ENCODE results near the gene GPR162.

Gene GPR162

GRCh38 chr12:6822426-6823135, 960 bp downstream of the GPR162 start:
- DNase-seq (ENCODE audit: low read depth), result no peak

GRCh38 chr12:6823182-6824084, 1.8 kb downstream of the GPR162 start:
- DNase-seq (ENCODE audit: low read depth), result no peak

GRCh38 chr12:6824085-6824775, 2.6 kb downstream of the GPR162 start:
- no peak for DNase-seq (ENCODE audit: low read depth)

DNA sequence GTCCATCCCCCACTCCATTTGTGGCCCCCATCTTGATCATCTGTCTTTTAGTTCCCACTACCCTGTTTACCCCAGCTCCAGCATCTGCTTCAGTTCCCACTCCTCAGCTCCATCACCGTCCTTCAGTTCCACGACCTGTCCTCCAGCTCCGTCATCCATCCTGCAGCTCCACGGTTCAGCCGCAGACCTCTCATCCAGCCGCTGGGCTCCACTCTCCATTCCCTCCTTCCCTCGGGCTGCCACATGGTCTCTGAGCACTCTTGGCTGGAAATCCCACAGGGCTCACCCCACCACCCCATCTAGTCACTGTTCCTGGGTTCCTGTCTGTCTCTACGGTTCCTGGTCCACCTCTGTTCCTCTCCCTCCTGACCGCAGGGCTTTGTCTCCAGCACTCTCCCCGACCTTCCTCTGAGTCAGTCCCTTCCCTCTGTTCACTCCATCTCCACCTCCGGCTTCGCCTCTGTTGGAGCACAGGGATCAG, 3.3 kb downstream of the GPR162 start:
- DNase-seq (ENCODE audit: low read depth), result no peak

DNA sequence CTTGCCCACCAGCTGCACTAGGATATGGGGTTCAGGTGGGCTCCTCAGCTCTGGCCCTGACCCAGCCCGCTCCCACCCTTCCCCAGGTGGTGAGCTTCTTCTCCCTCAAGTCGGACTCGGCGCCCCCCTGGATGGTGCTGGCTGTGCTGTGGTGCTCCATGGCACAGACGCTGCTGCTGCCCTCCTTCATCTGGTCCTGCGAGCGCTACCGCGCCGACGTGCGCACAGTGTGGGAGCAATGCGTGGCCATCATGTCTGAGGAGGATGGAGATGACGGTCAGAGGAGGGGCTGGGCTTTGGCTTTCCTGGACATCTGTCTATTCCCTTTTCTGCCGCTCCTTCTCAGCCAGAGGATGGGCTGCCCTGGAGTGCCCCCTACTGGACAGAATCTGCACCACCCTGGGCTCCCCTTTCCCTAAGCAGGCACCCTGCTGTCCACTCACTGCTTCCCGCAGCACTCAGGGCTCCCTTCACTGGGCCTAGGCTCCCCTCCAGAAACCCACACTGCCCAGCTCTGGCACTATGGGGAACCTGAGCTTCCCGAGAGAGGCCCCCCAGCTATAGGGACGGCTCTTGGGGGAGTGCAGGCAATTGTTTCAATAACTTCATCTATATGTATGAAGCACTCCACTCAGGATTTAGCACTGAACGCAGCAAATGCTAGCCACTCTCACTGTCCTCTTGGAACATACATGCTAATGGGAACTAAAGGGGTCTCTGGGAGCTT, 3.9 kb downstream of the GPR162 start:
- DNase-seq (ENCODE audit: low read depth), result peak; percentile 41

- DNase-seq (ENCODE audit: low read depth), result no peak
These were observed 4.6 kb downstream of the GPR162 start for GRCh38 chr12:6826125-6826733.

GRCh38 chr12:6826734-6827436, 5.3 kb downstream of the GPR162 start:
- DNase-seq (ENCODE audit: low read depth), result no peak

DNA sequence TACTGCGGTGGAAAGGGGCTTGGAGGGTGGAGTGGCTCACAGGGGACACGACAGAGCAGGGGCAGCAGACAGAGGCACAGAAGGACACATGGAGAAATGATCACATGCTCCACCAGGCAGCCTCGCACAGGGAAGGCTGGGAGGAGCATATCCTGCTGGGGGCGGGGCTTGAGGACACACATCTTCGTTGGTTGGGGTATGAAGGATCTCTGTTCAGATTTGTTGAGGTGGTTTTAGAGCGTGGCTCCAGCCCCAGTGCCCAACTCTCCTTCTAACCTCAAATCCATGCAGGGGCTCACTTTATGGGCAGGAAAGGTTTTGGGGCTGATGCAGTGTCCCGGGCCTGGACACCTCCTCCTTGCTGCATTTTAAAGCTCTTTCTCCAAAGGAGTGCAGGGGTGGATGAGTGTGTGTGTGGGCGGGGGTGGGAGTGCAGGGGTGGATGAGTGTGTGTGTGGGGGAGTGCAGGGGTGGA, 5.9 kb downstream of the GPR162 start:
- no peak for DNase-seq (ENCODE audit: low read depth)

GRCh38 chr12:6827982-6828780, 6.6 kb downstream of the GPR162 start, which contains the start of gene P3H3:
Gene P3H3, plus strand, starts transcription at chr12:6828407. Its CDS starts 34 bp downstream, at chr12:6828441.
- no peak for DNase-seq (ENCODE audit: low read depth)

DNA sequence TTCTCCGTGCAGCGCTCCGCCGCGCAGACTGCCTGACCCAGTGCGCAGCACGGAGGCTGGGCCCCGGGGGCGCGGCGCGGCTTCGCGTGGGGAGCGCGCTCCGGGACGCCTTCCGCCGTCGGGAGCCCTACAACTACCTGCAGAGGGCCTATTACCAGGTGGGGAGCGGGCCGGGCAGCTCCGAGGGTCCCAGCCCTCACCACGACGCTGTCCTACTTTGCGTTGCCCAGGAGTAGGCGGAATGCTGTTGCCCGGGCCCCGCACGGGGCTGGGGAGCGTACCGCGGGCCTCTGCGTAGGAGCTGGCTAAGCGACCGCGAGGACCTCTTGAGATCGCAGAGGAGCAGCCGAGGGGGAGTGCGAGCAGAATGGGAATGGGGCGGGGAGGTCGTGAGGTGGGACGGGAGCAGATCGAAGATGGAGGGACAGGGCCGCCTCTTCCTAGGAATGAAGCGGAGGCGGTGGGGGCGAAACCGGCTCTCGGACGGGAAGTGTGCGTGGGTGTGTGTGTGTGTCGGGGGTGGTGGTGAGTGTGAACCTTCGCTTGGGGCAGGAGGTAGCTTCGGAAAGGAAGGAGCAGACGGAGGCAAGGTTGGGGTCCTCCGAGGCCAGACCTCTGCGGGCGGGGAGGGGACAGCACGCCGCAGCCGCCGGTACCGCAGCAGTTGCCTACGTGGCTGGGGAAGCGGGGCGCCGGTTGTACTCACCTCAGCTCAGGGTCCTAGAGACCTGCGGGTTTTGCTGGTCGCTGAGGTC, 7.3 kb downstream of the GPR162 start:
- no peak for DNase-seq (ENCODE audit: low read depth)

- no peak for DNase-seq (ENCODE audit: low read depth)
These were observed 8.1 kb downstream of the GPR162 start for GRCh38 chr12:6829536-6830220.

DNA sequence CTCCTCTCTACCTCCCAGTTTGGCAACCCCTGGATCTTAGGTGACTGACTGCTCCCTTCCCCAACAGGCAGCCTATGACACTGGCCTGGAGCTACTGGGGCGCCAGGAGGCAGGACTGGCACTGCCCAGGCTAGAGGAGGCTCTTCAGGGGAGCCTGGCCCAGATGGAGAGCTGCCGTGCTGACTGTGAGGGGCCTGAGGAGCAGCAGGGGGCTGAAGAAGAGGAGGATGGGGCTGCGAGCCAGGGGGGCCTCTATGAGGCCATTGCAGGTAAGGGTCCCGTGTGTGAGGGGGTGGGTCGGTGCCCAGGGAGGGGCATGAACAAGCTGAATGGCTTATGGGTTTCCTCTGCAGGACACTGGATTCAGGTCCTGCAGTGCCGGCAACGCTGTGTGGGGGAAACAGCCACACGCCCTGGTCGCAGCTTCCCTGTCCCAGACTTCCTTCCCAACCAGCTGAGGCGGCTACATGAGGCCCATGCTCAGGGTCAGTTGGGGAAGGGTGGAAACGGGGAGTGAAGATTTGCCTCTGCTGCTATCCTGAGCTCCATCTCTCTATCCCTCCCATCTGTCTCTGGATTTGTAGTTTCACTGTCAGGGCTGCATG, 8.8 kb downstream of the GPR162 start:
- no peak for DNase-seq (ENCODE audit: low read depth)

DNA sequence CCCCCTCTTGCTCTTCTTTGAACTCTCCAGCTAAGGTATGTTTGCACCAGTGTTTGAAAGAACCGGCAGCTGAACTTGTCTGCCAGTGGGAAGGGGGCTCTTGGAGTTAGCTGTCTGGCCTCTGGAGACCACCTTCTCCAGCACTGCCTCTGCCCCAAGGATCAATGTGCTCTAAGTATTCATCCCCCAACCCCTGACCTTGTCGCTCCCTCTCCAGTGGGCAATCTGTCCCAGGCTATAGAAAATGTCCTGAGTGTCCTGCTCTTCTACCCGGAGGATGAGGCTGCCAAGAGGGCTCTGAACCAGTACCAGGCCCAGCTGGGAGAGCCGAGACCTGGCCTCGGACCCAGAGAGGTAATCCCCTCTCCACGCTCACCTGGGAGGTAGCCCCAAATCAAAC, 9.4 kb downstream of the GPR162 start:
- no peak for DNase-seq (ENCODE audit: low read depth)

DNA sequence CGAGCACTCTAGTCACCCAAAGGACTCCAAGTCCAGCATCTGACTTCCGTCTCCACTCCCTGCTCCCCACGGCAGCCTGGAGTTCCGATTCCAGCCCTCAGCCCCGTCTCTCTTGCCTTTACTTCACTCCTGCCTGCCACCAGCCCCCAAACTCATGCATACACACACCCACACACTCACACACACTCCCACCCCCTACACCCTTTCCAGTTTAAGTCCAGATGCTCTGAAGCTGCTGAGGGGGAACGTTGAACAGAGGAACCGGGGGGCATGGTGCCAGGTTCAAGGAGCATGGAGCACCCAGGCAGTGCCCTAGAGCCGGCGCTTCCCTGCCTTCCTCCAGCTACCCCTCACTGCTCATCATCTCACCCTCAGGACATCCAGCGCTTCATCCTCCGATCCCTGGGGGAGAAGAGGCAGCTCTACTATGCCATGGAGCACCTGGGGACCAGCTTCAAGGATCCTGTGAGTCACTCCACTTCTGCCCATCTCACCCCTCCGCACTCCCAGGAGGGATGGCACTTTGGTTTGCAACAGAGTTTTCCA, 9.9 kb downstream of the GPR162 start:
- DNase-seq (ENCODE audit: low read depth), result no peak

DNA sequence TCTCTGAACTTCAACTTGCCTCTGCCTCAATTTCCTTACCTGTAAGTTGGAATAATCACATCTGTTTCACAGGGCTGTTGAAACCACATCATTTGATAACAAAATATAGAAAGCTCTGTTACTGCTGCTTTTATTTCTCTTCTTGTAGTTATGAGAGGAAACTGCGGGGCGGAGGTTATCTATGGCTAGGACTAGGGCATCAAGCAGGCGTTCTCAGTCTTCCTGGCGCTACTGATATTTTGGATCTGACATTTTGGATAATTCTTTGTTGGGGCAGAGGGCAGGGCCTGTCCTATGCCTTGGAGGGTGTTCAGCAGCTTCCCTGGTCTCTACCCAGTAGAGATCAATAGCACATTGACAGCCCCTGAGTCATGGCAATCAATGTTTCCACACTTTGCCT, 10.5 kb downstream of the GPR162 start:
- DNase-seq (ENCODE audit: low read depth), result no peak

DNA sequence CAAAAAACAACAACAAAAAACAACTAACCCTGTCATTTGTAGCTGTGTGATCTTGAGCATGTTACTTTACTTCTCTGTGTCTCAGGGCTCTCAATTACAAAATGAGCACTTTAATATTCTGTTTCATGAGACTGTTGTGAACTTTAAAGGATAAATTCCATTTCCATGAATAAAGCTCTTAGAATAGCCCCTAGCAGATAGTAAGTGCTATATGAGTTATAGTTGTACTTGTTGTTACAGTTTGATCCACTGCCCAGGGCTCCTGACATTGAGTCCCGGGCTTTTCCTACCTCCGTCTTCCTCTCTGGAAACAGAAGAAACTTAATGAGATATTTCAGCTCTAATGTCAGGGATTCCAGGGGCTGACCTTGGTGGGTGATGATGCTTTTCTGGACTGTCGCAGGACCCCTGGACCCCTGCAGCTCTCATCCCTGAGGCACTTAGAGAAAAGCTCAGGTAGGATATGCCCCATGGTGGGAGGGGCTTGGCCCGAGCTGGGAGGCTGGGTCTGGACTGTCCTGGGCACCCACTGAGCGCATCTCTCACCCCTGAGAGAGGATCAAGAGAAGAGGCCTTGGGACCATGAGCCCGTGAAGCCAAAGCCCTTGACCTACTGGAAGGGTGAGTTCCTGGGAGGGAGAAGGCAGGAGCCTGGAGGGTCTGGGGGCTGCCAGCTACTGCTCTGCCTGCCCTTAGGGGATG, 11.7 kb downstream of the GPR162 start:
- DNase-seq (ENCODE audit: low read depth), result no peak

- DNase-seq (ENCODE audit: low read depth), result no peak
These were observed 12.6 kb downstream of the GPR162 start for GRCh38 chr12:6834254-6834653.

Data from T-helper 22 cell (primary cell).